Liver (tissue), 9 donors: ENCODE results near the gene ZNF460. TPM values are rescaled to one million over a fixed set of nuclear protein-coding genes. Genes with fewer than 3 reads are reported as not detected.

Experiments
- DNase-seq: peaks from one replicate; pipeline ENCODE4 v3.0.0-alpha.2; 2017; ENCODE audit warnings: low spot score
- H3K27ac ChIP-seq, 2 donors: one replicate each; pipeline ENCODE4 v1.7.0; 2013; ENCODE audit warnings: inconsistent platforms in 2 of 2, low read length in 2 of 2, control low read depth in 1 of 2, low read depth in 1 of 2, mild to moderate bottlenecking in 1 of 2
- H3K27me3 ChIP-seq, 4 donors: one replicate each; pipeline versions ENCODE4 v1.6.1 to v1.7.0; 2013; ENCODE audit warnings: low read length in 3 of 4, inconsistent platforms in 1 of 4, mild to moderate bottlenecking in 1 of 4, moderate library complexity in 1 of 4; ENCODE audit not compliant: control insufficient read depth in 4 of 4, insufficient read depth in 4 of 4
- H3K36me3 ChIP-seq, 4 donors: one replicate each; pipeline versions ENCODE4 v1.6.1 to v1.7.0; 2013; ENCODE audit warnings: low read length in 3 of 4, mild to moderate bottlenecking in 3 of 4, low read depth in 1 of 4, moderate library complexity in 1 of 4; ENCODE audit not compliant: control insufficient read depth in 4 of 4, insufficient read depth in 3 of 4
- H3K4me1 ChIP-seq, 4 donors: one replicate each; pipeline versions ENCODE4 v1.6.1 to v1.7.0; 2013; ENCODE audit warnings: low read length in 3 of 4, mild to moderate bottlenecking in 3 of 4, moderate library complexity in 1 of 4; ENCODE audit not compliant: control insufficient read depth in 4 of 4, insufficient read depth in 4 of 4
- H3K4me3 ChIP-seq, 3 donors: one replicate each; pipeline versions ENCODE4 v1.6.1 to v1.7.0; 2013; ENCODE audit warnings: low read length in 3 of 3, control low read depth in 1 of 3, low read depth in 1 of 3, mild to moderate bottlenecking in 1 of 3
- H3K9ac ChIP-seq, 2 donors: one replicate each; pipeline ENCODE4 v1.7.0; 2013; ENCODE audit warnings: low read length in 2 of 2, mild to moderate bottlenecking in 2 of 2, moderate library complexity in 2 of 2, control low read depth in 1 of 2, low read depth in 1 of 2
- H3K9me3 ChIP-seq, 4 donors: one replicate each; pipeline versions ENCODE4 v1.6.1 to v1.7.0; 2013; ENCODE audit warnings: low read length in 3 of 4; ENCODE audit not compliant: control insufficient read depth in 4 of 4
- CTCF ChIP-seq: fragments of 150-350 bp; IDR thresholded peaks from 2 replicates; pipeline ENCODE4 v1.5.1; 2017; ENCODE audit warnings: improper control_type of control experiment, low read depth, low read length; ENCODE audit not compliant: missing input control
- EGR1 ChIP-seq, 2 donors: IDR thresholded peaks; 2 replicates each; pipeline ENCODE4 v1.6.1; 2016 to 2018; ENCODE audit warnings: antibody characterized with exemption in 2 of 2, low read depth in 2 of 2
- FOXA1 ChIP-seq: IDR thresholded peaks from 2 replicates; pipeline ENCODE4 v1.6.1; 2016; ENCODE audit warnings: antibody characterized with exemption
- GABPA ChIP-seq, 2 donors: IDR thresholded peaks in 1 of 2; conservative IDR thresholded peaks in 1 of 2; 2 replicates each; pipeline ENCODE4 v1.6.1; 2016; ENCODE audit warnings: antibody characterized with exemption in 2 of 2, mild to moderate bottlenecking in 1 of 2, moderate library complexity in 1 of 2
- HNF4A ChIP-seq, 2 donors: conservative IDR thresholded peaks; 2 replicates each; pipeline ENCODE4 v1.6.1; 2016; ENCODE audit warnings: antibody characterized with exemption in 2 of 2, mild to moderate bottlenecking in 2 of 2
- HNF4G ChIP-seq: IDR thresholded peaks from 2 replicates; pipeline ENCODE4 v1.6.1; 2016; ENCODE audit warnings: antibody characterized with exemption
- JUND ChIP-seq, 2 donors: IDR thresholded peaks; 2 replicates each; pipeline ENCODE4 v1.6.1; 2016; ENCODE audit warnings: antibody characterized with exemption in 2 of 2
- RXRA ChIP-seq, 2 donors: IDR thresholded peaks; 2 replicates each; pipeline ENCODE4 v1.6.1; 2017 to 2018; ENCODE audit warnings: antibody characterized with exemption in 2 of 2, mild to moderate bottlenecking in 1 of 2
- YY1 ChIP-seq: IDR thresholded peaks from 2 replicates; pipeline ENCODE4 v1.6.1; 2016; ENCODE audit warnings: antibody characterized with exemption, mild to moderate bottlenecking
- ZBTB33 ChIP-seq: IDR thresholded peaks from 2 replicates; pipeline ENCODE4 v1.6.1; 2016; ENCODE audit warnings: antibody characterized with exemption
- WGBS: extraction: QIAGEN DNeasy Blood & Tissue Kit; methylation state at CpG from one replicate; pipeline ENCODE4 v1.1.7; 2013; 5-methylcytosine and 5-hydroxymethylcytosine counted together
- polyA plus RNA-seq, 2 donors: library from polyadenylated mRNA; stranded (reverse) in 1 of 2; unstranded in 1 of 2; fragments of 200-250 nt in 1 of 2; fragments of >200 nt in 1 of 2; fragmentation: Nextera tagmentation in 1 of 2; extraction: Ambion mirVana in 1 of 2; gene quantifications; one replicate each; pipeline versions ENCODE4 v1.2.1 to v1.2.3, GENCODE V29; 2013 to 2015
- total RNA-seq, 2 donors: library from RNA; depleted of rRNA; stranded (reverse); fragments of >200 nt; gene quantifications; one replicate each; pipeline ENCODE4 v1.2.3, GENCODE V29; 2014
- TF ChIP-seq, protein P1 (sequence below): IDR thresholded peaks from 2 replicates; pipeline ENCODE4 v1.6.1; 2016; ENCODE audit warnings: antibody characterized with exemption, mild to moderate bottlenecking
- TF ChIP-seq, protein P2 (sequence below): IDR thresholded peaks from 2 replicates; pipeline ENCODE4 v1.6.1; 2016; ENCODE audit warnings: antibody characterized with exemption
- donor health status: healthy.
- donor health status: healthy.
- donor health status: healthy.
- donor health status: healthy.
- donor health status: healthy.

Gene ZNF460
- total and polyA plus RNA-seq, 4 donors, result 0.24 to 54.4 (median 19.4) TPM

DNA sequence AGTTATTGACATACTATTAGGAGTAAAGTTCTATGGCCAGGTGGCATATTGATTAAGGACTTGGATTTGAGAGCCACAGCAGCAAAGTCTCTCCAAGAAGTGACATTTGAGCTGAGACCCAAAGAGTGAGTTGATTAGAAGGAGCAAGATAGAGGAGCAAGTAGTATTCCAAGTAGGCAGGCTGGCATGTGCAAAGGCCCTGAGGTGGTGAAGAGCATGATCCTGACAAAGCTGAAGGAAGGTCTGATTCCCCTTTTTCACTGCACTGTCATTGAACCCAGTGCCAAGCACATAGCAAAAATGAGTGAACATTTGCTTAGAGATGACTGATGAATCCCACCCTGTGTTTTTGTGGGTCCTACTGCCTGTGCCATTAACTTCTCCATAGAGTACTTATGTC, 44.7 kb downstream of the ZNF460 start (continued):
- TF ChIP-seq ZBTB33, result no peak
- TF ChIP-seq HNF4G, result no peak
- TF ChIP-seq JUND (IDR thresholded peaks at IDR 0.05), result no peak
- no peak for TF ChIP-seq GABPA (IDR thresholded peaks at IDR 0.05 in 1 of 2, conservative IDR thresholded peaks at IDR 0.05 in 1 of 2)
- no peak for TF ChIP-seq YY1

- TF ChIP-seq, protein P1, sequence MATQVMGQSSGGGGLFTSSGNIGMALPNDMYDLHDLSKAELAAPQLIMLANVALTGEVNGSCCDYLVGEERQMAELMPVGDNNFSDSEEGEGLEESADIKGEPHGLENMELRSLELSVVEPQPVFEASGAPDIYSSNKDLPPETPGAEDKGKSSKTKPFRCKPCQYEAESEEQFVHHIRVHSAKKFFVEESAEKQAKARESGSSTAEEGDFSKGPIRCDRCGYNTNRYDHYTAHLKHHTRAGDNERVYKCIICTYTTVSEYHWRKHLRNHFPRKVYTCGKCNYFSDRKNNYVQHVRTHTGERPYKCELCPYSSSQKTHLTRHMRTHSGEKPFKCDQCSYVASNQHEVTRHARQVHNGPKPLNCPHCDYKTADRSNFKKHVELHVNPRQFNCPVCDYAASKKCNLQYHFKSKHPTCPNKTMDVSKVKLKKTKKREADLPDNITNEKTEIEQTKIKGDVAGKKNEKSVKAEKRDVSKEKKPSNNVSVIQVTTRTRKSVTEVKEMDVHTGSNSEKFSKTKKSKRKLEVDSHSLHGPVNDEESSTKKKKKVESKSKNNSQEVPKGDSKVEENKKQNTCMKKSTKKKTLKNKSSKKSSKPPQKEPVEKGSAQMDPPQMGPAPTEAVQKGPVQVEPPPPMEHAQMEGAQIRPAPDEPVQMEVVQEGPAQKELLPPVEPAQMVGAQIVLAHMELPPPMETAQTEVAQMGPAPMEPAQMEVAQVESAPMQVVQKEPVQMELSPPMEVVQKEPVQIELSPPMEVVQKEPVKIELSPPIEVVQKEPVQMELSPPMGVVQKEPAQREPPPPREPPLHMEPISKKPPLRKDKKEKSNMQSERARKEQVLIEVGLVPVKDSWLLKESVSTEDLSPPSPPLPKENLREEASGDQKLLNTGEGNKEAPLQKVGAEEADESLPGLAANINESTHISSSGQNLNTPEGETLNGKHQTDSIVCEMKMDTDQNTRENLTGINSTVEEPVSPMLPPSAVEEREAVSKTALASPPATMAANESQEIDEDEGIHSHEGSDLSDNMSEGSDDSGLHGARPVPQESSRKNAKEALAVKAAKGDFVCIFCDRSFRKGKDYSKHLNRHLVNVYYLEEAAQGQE, result no peak
- TF ChIP-seq HNF4A (conservative IDR thresholded peaks at IDR 0.05), result no peak
- TF ChIP-seq, protein P2, sequence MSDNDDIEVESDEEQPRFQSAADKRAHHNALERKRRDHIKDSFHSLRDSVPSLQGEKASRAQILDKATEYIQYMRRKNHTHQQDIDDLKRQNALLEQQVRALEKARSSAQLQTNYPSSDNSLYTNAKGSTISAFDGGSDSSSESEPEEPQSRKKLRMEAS, result no peak
- no peak for TF ChIP-seq CTCF
- no peak for TF ChIP-seq FOXA1
- no peak for TF ChIP-seq JUND (IDR thresholded peaks at IDR 0.05)
- DNase-seq, result no peak
- Histone ChIP-seq H3K4me1 (no peaks in the 10 kb centered on the region), H3K27me3 (no peaks in the 10 kb centered on the region), H3K9ac (no peak overlapping the region), H3K36me3 (peaks cover 22 to 61% (median 55%) of the 10 kb centered on the region in 4 donors), H3K4me3 (peak overlapping the region in 2 of 3 donors; percentile 39 to 73), H3K27ac (no peak overlapping the region), H3K9me3 (peaks cover 25 to 43% (median 33%) of the 10 kb centered on the region in 4 donors)
- 98% methylated on average over 8 of the region's 8 CpGs for WGBS
Observed at GRCh38 chr19:57327993-57328392, 47.7 kb downstream of the ZNF460 start.

DNA sequence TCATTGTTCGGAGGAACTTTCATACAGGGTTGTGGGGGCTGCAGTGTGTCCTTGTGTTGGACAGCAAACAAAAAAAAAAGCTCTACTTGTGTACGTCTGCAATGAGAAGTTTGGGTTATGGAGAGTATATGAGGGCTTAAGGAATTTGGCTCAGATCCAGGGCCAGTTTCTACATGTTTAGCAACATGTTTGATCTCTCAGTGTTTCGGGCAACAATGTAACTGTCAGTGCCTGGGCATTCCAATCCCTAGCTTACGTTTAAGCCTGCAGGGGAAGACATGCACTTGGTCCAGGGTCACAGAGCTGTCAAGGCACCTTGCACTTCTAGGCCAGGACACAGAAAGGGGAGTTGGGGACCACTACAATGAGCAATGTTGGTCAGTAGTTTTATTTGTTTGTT, 53.9 kb downstream of the ZNF460 start:
- H3K27ac ChIP-seq, result no peak overlapping the region
- no peak for DNase-seq
- H3K4me3 ChIP-seq, result peak overlapping the region in 2 of 3 donors; percentile 12 to 46
- TF ChIP-seq YY1 (no peak), RXRA (IDR thresholded peaks at IDR 0.05) (no peak), HNF4A (conservative IDR thresholded peaks at IDR 0.05) (no peak), EGR1 (IDR thresholded peaks at IDR 0.05; ENCODE audit: low read depth in 2 of 2) (no peak), JUND (IDR thresholded peaks at IDR 0.05) (no peak), ZBTB33 (no peak)
- TF ChIP-seq, protein P2, result no peak
- WGBS, result 91% methylated on average over 4 of the region's 4 CpGs
- H3K4me1 ChIP-seq, result no peaks in the 10 kb centered on the region
- H3K36me3 ChIP-seq, result peaks cover 1 to 4% (median 2%) of the 10 kb centered on the region in 4 donors
- H3K27me3 ChIP-seq, result no peaks in the 10 kb centered on the region
- no peak overlapping the region for H3K9ac ChIP-seq
- H3K9me3 ChIP-seq, result peaks cover under 1 to 18% (median 6%) of the 10 kb centered on the region in 4 donors
